Ovary (tissue), 3 donors: ENCODE results near the gene MAPKAP1.

ENCODE experiments used
- CTCF ChIP-seq, 3 donors: fragments of 450-650 bp in 2 of 3; fragments of 200-600 bp in 1 of 3; IDR thresholded peaks; one replicate each; pipeline versions ENCODE4 v1.5.1 to v1.8.0; 2016 to 2022; ENCODE audit warnings: antibody characterized with exemption in 3 of 3, mild to moderate bottlenecking in 1 of 3
- POLR2A ChIP-seq: fragments of 450-650 bp; IDR thresholded peaks from one replicate; pipeline ENCODE4 v1.6.1; 2017; ENCODE audit warnings: antibody characterized with exemption, mild to moderate bottlenecking, moderate library complexity
- donor health status: DM: no; HTN: no; CAD: no.

GRCh38 chr9:125652233-125652594 lies 54.8 kb downstream of the MAPKAP1 start:
- TF ChIP-seq CTCF (IDR thresholded peaks at IDR 0.05) = no peak
- no peak for TF ChIP-seq POLR2A
